D721Med (cell line): ENCODE data around the gene EPHA4.
A peak's percentile ranks its signal among the peaks of the same experiment; 100 is the strongest.

Experiments
- DNase-seq: peaks from one replicate; pipeline ENCODE4 v3.0.0; 2011; ENCODE audit warnings: low spot score; ENCODE audit not compliant: insufficient read length
- FAIRE-seq: peaks from 2 replicates; lab custom pipeline; 2011; peaks lifted over from hg19 to GRCh38; lab: Jason Lieb, UNC
- TF ChIP-seq, protein P1 (sequence below): IDR thresholded peaks from 2 replicates; pipeline ENCODE4 v1.5.1; 2012; ENCODE audit warnings: mild to moderate bottlenecking, control low read depth; ENCODE audit not compliant: insufficient read depth; ENCODE audit errors: missing control alignments

Gene EPHA4

DNA sequence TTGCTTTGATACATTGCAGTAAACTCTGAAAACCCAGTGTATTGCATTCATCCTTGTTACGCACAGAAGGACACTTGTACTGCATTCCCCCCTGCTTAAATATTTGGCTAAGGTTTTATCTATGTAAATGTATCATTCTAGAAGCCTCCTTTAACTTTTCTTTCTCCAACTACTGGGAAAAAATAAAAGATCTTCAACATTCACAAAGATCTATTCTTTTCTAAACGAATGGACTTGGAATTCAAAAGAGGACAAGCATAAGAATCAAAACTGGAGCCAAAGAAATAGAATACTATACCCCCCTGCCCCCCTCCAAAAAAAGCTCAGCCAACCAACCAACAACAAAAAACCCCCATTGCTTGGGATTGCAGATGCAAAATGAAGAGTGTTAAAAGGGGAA, 136.9 kb downstream of the EPHA4 start:
- DNase-seq (no peak), FAIRE-seq (no peak)
- TF ChIP-seq, protein P1, sequence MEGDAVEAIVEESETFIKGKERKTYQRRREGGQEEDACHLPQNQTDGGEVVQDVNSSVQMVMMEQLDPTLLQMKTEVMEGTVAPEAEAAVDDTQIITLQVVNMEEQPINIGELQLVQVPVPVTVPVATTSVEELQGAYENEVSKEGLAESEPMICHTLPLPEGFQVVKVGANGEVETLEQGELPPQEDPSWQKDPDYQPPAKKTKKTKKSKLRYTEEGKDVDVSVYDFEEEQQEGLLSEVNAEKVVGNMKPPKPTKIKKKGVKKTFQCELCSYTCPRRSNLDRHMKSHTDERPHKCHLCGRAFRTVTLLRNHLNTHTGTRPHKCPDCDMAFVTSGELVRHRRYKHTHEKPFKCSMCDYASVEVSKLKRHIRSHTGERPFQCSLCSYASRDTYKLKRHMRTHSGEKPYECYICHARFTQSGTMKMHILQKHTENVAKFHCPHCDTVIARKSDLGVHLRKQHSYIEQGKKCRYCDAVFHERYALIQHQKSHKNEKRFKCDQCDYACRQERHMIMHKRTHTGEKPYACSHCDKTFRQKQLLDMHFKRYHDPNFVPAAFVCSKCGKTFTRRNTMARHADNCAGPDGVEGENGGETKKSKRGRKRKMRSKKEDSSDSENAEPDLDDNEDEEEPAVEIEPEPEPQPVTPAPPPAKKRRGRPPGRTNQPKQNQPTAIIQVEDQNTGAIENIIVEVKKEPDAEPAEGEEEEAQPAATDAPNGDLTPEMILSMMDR: no peak

- DNase-seq (no peak), FAIRE-seq (no peak)
- TF ChIP-seq, protein P1: no peak
Measured at GRCh38 chr2:221434142-221434541, 138.0 kb downstream of the EPHA4 start.

DNA sequence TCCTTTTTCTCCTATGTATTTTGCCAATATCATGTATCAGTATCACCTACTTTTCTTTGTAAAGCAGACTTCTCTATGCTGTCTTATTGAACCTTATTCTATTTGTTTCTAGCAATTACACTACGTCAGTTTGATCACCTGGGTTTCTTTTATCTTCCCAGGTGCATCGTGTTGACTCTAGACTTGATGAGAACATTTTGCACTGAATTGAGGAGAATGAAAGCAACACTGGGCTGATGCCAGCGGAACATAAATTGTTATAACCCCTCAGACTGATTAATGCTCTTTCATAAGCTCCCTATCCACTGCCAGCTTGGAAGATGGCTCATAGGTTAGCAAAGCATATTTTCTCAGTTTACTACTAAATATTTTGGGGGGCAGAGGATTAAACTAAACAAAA, 140.6 kb downstream of the EPHA4 start:
- TF ChIP-seq, protein P1: no peak
- DNase-seq (no peak), FAIRE-seq (peak; percentile 64)

DNA sequence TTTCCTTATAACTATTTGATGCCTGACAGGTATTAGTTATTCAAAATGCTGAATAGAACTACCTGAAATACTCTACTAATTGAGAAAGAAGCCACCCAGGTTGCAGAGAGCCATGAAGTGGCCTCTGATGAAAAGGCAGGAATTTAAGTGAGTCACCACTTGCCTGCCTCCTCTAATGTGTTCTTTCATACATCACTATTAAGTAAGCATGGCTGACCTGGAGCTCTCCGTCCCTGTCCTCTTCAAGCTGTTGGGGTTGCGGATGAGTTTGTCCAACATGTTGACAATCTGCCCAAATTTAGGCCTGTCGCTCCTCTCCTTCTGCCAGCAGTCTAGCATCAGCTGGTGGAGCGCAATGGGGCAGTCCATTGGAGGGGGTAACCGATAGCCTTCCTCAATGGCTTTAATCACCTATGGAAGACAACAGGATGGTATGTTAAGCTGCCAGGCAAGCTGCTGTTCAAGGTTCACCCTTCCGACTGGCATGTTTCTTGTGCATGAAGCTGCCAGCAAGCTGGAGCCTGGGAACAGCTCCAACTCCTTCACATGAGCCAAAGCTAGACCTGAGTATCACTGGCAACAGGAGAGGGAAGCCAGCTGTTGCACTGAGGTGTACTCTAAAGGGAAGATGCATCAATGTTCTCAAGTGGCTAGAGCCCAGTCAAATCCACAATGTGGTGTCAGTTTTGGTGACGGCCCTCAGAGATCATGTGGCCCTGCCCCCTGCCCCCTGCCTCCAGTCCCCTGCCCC, 142.2 kb downstream of the EPHA4 start:
- TF ChIP-seq, protein P1: no peak
- no peak for FAIRE-seq
- no peak for DNase-seq

DNA sequence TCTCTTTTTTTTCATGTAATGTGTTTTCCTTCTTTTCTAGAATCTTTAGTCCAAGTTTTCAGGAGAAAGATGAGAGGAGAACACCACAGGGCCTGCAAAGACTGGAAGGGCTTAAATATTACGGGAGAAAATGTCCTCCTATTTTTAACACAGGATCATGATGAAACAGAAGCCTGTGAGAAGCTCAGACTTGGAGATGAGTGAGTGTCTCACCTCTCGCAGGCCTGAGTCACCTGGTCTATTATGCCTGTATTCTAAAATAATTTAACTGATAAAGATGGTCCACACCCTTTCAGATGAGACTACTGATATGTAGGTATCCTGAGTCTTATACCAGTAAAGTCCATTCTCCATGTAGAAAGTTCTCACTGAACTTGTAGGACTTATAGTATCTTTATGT, 143.2 kb downstream of the EPHA4 start:
- TF ChIP-seq, protein P1: no peak
- FAIRE-seq: no peak
- no peak for DNase-seq

DNA sequence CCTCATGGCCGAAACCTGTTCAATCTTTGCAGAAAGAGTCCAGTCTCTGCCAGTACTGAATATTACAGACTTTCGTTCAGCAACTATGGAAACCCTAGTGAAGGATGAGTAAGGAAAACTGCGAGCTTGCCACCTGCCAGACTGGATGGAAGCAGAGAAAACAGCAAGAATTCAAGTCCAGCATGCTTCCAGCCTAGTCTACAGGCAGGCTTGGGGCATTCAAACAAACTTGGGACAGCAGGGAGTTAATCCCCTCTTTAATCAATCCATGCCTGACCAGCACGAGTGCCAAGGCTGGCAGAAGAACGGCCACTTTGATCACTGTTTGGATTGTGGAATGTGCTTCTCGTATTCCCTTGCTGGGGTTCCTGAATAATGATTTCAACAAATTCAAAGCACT, 145.2 kb downstream of the EPHA4 start:
- TF ChIP-seq, protein P1: no peak
- FAIRE-seq: no peak
- no peak for DNase-seq

GRCh38 chr2:221425891-221426290, 146.2 kb downstream of the EPHA4 start:
- TF ChIP-seq, protein P1: no peak
- DNase-seq (no peak), FAIRE-seq (no peak)
